ENCODE results near the gene SCFD2. TPM values are rescaled to one million over a fixed set of nuclear protein-coding genes. Genes with fewer than 3 reads are reported as not detected.
"Not testable (repeated sequence)": the region's sequence is repeated elsewhere in the genome, so short reads cannot be mapped to it uniquely, and the experiment has no call there.

SCFD2 gene
- polyA plus RNA-seq, 4 donors = 13.3 to 14.3 (median 13.4) TPM

- no peak for DNase-seq (ENCODE audit: low read depth in 4 of 4, low spot score in 3 of 4)
Observed at GRCh38 chr4:53064609-53065008, 301.3 kb downstream of the SCFD2 start.

- DNase-seq (ENCODE audit: low read depth in 4 of 4, low spot score in 3 of 4) = no peak
Observed at GRCh38 chr4:53061091-53061850, 304.6 kb downstream of the SCFD2 start.

GRCh38 chr4:53060278-53060677, 305.6 kb downstream of the SCFD2 start:
- DNase-seq (ENCODE audit: low read depth in 4 of 4, low spot score in 3 of 4) = no peak

GRCh38 chr4:53059871-53060270, 306.0 kb downstream of the SCFD2 start:
- DNase-seq (ENCODE audit: low read depth in 4 of 4, low spot score in 3 of 4) = no peak

GRCh38 chr4:53059256-53059655, 306.6 kb downstream of the SCFD2 start:
- DNase-seq (ENCODE audit: low read depth in 4 of 4, low spot score in 3 of 4) = no peak

- DNase-seq (ENCODE audit: low read depth in 4 of 4, low spot score in 3 of 4) = no peak
Observed at GRCh38 chr4:53057679-53058078, 308.2 kb downstream of the SCFD2 start.

- DNase-seq (ENCODE audit: low read depth in 4 of 4, low spot score in 3 of 4) = not testable (repeated sequence)
Observed at GRCh38 chr4:53057108-53057507, 308.8 kb downstream of the SCFD2 start.

- DNase-seq (ENCODE audit: low read depth in 4 of 4, low spot score in 3 of 4) = no peak
Observed at GRCh38 chr4:53055716-53056403, 310.0 kb downstream of the SCFD2 start.

- DNase-seq (ENCODE audit: low read depth in 4 of 4, low spot score in 3 of 4) = no peak
Observed at GRCh38 chr4:53055274-53055673, 310.6 kb downstream of the SCFD2 start.

- DNase-seq (ENCODE audit: low read depth in 4 of 4, low spot score in 3 of 4) = no peak
Observed at GRCh38 chr4:53050361-53050774, 315.5 kb downstream of the SCFD2 start.

- DNase-seq (ENCODE audit: low read depth in 4 of 4, low spot score in 3 of 4) = no peak
Observed at GRCh38 chr4:53049528-53049927, 316.3 kb downstream of the SCFD2 start.

- DNase-seq (ENCODE audit: low read depth in 4 of 4, low spot score in 3 of 4) = no peak
Observed at GRCh38 chr4:53044651-53044960, 321.3 kb downstream of the SCFD2 start.

GRCh38 chr4:53043891-53044650, 321.8 kb downstream of the SCFD2 start:
- no peak for DNase-seq (ENCODE audit: low read depth in 4 of 4, low spot score in 3 of 4)

- DNase-seq (ENCODE audit: low read depth in 4 of 4, low spot score in 3 of 4) = no peak
Observed at GRCh38 chr4:53043055-53043454, 322.8 kb downstream of the SCFD2 start.

- no peak for DNase-seq (ENCODE audit: low read depth in 4 of 4, low spot score in 3 of 4)
Observed at GRCh38 chr4:53040851-53041250, 325.0 kb downstream of the SCFD2 start.

- DNase-seq (ENCODE audit: low read depth in 4 of 4, low spot score in 3 of 4) = no peak
Observed at GRCh38 chr4:53040459-53040815, 325.4 kb downstream of the SCFD2 start.

- DNase-seq (ENCODE audit: low read depth in 4 of 4, low spot score in 3 of 4) = no peak
Observed at GRCh38 chr4:53039741-53040458, 326.0 kb downstream of the SCFD2 start.

GRCh38 chr4:53037892-53038291, 328.0 kb downstream of the SCFD2 start:
- no peak for DNase-seq (ENCODE audit: low read depth in 4 of 4, low spot score in 3 of 4)

GRCh38 chr4:53032908-53033307, 333.0 kb downstream of the SCFD2 start:
- not testable (repeated sequence) for DNase-seq (ENCODE audit: low read depth in 4 of 4, low spot score in 3 of 4)

GRCh38 chr4:53026233-53026632, 339.6 kb downstream of the SCFD2 start:
- no peak for DNase-seq (ENCODE audit: low read depth in 4 of 4, low spot score in 3 of 4)

GRCh38 chr4:53023677-53024299, 342.1 kb downstream of the SCFD2 start:
- DNase-seq (ENCODE audit: low read depth in 4 of 4, low spot score in 3 of 4) = no peak

All from right renal pelvis (tissue), 4 donors.